ENCODE results near the gene CARMIL1.

GRCh38 chr6:25468881-25469280 is 189.7 kb downstream of the CARMIL1 start:
- TF ChIP-seq CTCF (IDR thresholded peaks at IDR 0.05) = no peak
- TF ChIP-seq POLR2A (IDR thresholded peaks at IDR 0.05) = no peak
